HG02840 (cell line): Measurements from ENCODE around the gene PCDH20.

Source experiments
- ATAC-seq: cut with Tn5 transposase; IDR thresholded peaks from one replicate; pipeline ENCODE4 v1.9.1; 2021; ENCODE audit warnings: mild to moderate bottlenecking, moderate library complexity, moderate number of reproducible peaks; ENCODE audit not compliant: unreplicated experiment, low FRiP score

Gene PCDH20

GRCh38 chr13:61362522-61362921, 53.1 kb downstream of the PCDH20 start:
- ATAC-seq = no peak
